Measurements from ENCODE around the gene SLC4A7.

- TF ChIP-seq CTCF (conservative IDR thresholded peaks at IDR 0.05) (no peak), ZFX (IDR thresholded peaks at IDR 0.05) (no peak)
Measured at GRCh38 chr3:27487383-27487782, 3.2 kb upstream of the SLC4A7 start.

Data from C4-2B (cell line).